Fibroblast of peridontal ligament (primary cell): ENCODE measurements around the gene S100A5.

Experiments used
- DNase-seq: peaks from one replicate; pipeline ENCODE4 v3.0.0-alpha.2; 2010; ENCODE audit errors: extremely low read depth

The S100A5 gene

GRCh38 chr1:153507926-153508583 lies 32.7 kb downstream of the S100A5 start:
- DNase-seq: no peak

- peak; percentile 92 for DNase-seq
Observed at GRCh38 chr1:153506831-153507413, 33.8 kb downstream of the S100A5 start.

GRCh38 chr1:153506386-153506785 lies 34.3 kb downstream of the S100A5 start:
- DNase-seq: no peak

- peak; percentile 43 for DNase-seq
Observed at GRCh38 chr1:153505576-153505975, 35.2 kb downstream of the S100A5 start.

- no peak for DNase-seq
Observed at GRCh38 chr1:153503766-153504165, 37.0 kb downstream of the S100A5 start.

- DNase-seq: no peak
Observed at GRCh38 chr1:153498746-153499145, 42.0 kb downstream of the S100A5 start.

GRCh38 chr1:153495536-153495935 lies 45.2 kb downstream of the S100A5 start:
- DNase-seq: no peak

- DNase-seq: peak; percentile 59
Observed at GRCh38 chr1:153494976-153495535, 45.7 kb downstream of the S100A5 start.

GRCh38 chr1:153493343-153493960 lies 47.3 kb downstream of the S100A5 start:
- DNase-seq: no peak

GRCh38 chr1:153490272-153491051 lies 50.3 kb downstream of the S100A5 start:
- peak; percentile 96 for DNase-seq

GRCh38 chr1:153488731-153489130 lies 52.0 kb downstream of the S100A5 start:
- DNase-seq: peak; percentile 37

GRCh38 chr1:153487707-153488106 lies 53.0 kb downstream of the S100A5 start:
- DNase-seq: no peak
